Endothelial cell (in vitro differentiated cells): Measurements from ENCODE around the gene ANKRD2. TPM values are rescaled to one million over a fixed set of nuclear protein-coding genes. Genes with fewer than 3 reads are reported as not detected.

Experiments used
- DNase-seq: peaks from one replicate; pipeline ENCODE4 v3.0.0; 2021; ENCODE audit warnings: low spot score
- H3K27ac Mint-ChIP-seq: one replicate; pipeline ENCODE4 v1.8.0; 2021; ENCODE audit warnings: mixed read lengths, inconsistent platforms; ENCODE audit not compliant: unreplicated experiment
- H3K27me3 Mint-ChIP-seq: one replicate; pipeline ENCODE4 v1.8.0; 2021; ENCODE audit warnings: mild to moderate bottlenecking, moderate library complexity, mixed read lengths, inconsistent platforms; ENCODE audit not compliant: unreplicated experiment
- H3K36me3 Mint-ChIP-seq: one replicate; pipeline ENCODE4 v1.8.0; 2021; ENCODE audit warnings: mild to moderate bottlenecking, low read depth, mixed read lengths, inconsistent platforms; ENCODE audit not compliant: unreplicated experiment
- H3K4me1 Mint-ChIP-seq: one replicate; pipeline ENCODE4 v1.8.0; 2021; ENCODE audit warnings: mild to moderate bottlenecking, mixed read lengths, inconsistent platforms; ENCODE audit not compliant: unreplicated experiment
- H3K4me3 Mint-ChIP-seq: one replicate; pipeline ENCODE4 v1.8.0; 2021; ENCODE audit warnings: mild to moderate bottlenecking, mixed read lengths, inconsistent platforms; ENCODE audit not compliant: unreplicated experiment
- H3K9me3 Mint-ChIP-seq: one replicate; pipeline ENCODE4 v1.8.0; 2021; ENCODE audit warnings: mixed read lengths, inconsistent platforms; ENCODE audit not compliant: unreplicated experiment
- CTCF ChIP-seq: fragments of 200-600 bp; sonication (generic); IDR thresholded peaks from one replicate; pipeline ENCODE4 v1.5.0; 2021; ENCODE audit warnings: antibody characterized with exemption; ENCODE audit not compliant: unreplicated experiment
- total RNA-seq: library from RNA; stranded (reverse); fragmentation: NEBNext Ultra II Directional; extraction: Animal tissue kit (Norgen Biotek cat#: 25700); gene quantifications from one replicate; pipeline ENCODE4 v1.2.1, GENCODE V29; 2021; ENCODE audit not compliant: unreplicated experiment

ANKRD2 gene
- total RNA-seq, 1 donor from 2014 or later: 0.33 TPM

GRCh38 chr10:97580421-97581367 is 8.1 kb downstream of the ANKRD2 start:
- no peak overlapping the region for H3K4me3 Mint-ChIP-seq
- no peaks in the 10 kb centered on the region for H3K36me3 Mint-ChIP-seq
- no peak for DNase-seq
- H3K27ac Mint-ChIP-seq: no peak overlapping the region
- peaks cover 2% of the 10 kb centered on the region for H3K4me1 Mint-ChIP-seq
- no peaks in the 10 kb centered on the region for H3K9me3 Mint-ChIP-seq
- no peak for TF ChIP-seq CTCF
- H3K27me3 Mint-ChIP-seq: peaks cover 5% of the 10 kb centered on the region

GRCh38 chr10:97582169-97582568 is 9.6 kb downstream of the ANKRD2 start:
- TF ChIP-seq CTCF: no peak
- no peaks in the 10 kb centered on the region for H3K36me3 Mint-ChIP-seq
- H3K27ac Mint-ChIP-seq: no peak overlapping the region
- H3K4me3 Mint-ChIP-seq: no peak overlapping the region
- no peak for DNase-seq
- peaks cover 4% of the 10 kb centered on the region for H3K27me3 Mint-ChIP-seq
- no peaks in the 10 kb centered on the region for H3K9me3 Mint-ChIP-seq
- H3K4me1 Mint-ChIP-seq: peaks cover 2% of the 10 kb centered on the region

- Mint-ChIP-seq H3K27me3 (peaks cover 4% of the 10 kb centered on the region), H3K27ac (no peak overlapping the region), H3K4me1 (peaks cover 2% of the 10 kb centered on the region), H3K9me3 (no peaks in the 10 kb centered on the region), H3K36me3 (no peaks in the 10 kb centered on the region), H3K4me3 (no peak overlapping the region)
- DNase-seq: no peak
- no peak for TF ChIP-seq CTCF
Observed at GRCh38 chr10:97583476-97583875, 10.9 kb downstream of the ANKRD2 start.

GRCh38 chr10:97584060-97584797 is 11.7 kb downstream of the ANKRD2 start, which contains the start of gene HOGA1:
Gene HOGA1 (plus strand): TSS chr10:97584389. CDS start chr10:97584704, 315 bp downstream.
- DNase-seq: peak; percentile 24
- H3K27me3 Mint-ChIP-seq: peaks cover 4% of the 10 kb centered on the region
- peaks cover 2% of the 10 kb centered on the region for H3K4me1 Mint-ChIP-seq
- no peaks in the 10 kb centered on the region for H3K36me3 Mint-ChIP-seq
- H3K4me3 Mint-ChIP-seq: no peak within 1 kb of the TSS
- TF ChIP-seq CTCF: no peak
- no peak within 1 kb of the TSS for H3K27ac Mint-ChIP-seq
- no peaks in the 10 kb centered on the region for H3K9me3 Mint-ChIP-seq
